ENCODE measurements around the gene RNU6-1.

Gene RNU6-1

DNA sequence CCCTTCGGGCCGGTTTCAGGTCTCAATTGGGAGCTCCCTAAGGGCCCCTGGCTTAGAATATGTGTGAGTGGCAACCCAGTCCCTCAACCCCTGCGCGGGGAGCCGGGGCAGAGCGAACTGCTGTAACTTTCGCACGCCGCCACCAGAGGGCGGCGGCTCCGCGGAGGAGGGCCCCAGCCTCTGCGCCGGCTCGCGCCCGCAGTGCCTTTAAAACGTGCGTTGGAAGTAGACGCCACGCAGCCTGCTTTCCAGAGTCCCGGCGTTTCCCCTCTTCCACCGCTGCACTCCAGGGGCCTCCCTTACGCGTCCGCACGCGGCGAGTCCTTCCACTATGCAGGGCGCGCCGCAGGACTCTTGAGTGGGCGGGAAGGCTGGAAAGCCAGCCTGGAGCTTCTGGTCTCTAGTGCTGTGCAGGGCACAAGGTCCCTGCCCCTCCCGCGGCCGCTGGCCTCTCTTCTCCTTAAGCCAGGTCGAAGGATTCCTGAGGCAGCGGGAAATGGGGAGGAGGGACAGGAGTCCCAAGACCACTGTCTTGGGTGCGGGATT, 23.7 kb upstream of the RNU6-1 start:
- DNase-seq (ENCODE audit: extremely low read depth, insufficient read length), result peak; percentile 88
- Histone ChIP-seq H3K4me3 (replicated peaks; ENCODE audit: low read depth, low read length) (peak overlapping the region; percentile 63), H3K36me3 (ENCODE audit: control insufficient read depth, insufficient read depth, low read length) (no peaks in the 10 kb centered on the region), H3K27me3 (replicated peaks; ENCODE audit: control insufficient read depth, insufficient read depth, low read length) (no peaks in the 10 kb centered on the region)
- TF ChIP-seq, protein P1, sequence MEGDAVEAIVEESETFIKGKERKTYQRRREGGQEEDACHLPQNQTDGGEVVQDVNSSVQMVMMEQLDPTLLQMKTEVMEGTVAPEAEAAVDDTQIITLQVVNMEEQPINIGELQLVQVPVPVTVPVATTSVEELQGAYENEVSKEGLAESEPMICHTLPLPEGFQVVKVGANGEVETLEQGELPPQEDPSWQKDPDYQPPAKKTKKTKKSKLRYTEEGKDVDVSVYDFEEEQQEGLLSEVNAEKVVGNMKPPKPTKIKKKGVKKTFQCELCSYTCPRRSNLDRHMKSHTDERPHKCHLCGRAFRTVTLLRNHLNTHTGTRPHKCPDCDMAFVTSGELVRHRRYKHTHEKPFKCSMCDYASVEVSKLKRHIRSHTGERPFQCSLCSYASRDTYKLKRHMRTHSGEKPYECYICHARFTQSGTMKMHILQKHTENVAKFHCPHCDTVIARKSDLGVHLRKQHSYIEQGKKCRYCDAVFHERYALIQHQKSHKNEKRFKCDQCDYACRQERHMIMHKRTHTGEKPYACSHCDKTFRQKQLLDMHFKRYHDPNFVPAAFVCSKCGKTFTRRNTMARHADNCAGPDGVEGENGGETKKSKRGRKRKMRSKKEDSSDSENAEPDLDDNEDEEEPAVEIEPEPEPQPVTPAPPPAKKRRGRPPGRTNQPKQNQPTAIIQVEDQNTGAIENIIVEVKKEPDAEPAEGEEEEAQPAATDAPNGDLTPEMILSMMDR (IDR thresholded peaks at IDR 0.05; ENCODE audit: insufficient read depth, low read length, poor library complexity, severe bottlenecking), result peak; percentile 97

DNA sequence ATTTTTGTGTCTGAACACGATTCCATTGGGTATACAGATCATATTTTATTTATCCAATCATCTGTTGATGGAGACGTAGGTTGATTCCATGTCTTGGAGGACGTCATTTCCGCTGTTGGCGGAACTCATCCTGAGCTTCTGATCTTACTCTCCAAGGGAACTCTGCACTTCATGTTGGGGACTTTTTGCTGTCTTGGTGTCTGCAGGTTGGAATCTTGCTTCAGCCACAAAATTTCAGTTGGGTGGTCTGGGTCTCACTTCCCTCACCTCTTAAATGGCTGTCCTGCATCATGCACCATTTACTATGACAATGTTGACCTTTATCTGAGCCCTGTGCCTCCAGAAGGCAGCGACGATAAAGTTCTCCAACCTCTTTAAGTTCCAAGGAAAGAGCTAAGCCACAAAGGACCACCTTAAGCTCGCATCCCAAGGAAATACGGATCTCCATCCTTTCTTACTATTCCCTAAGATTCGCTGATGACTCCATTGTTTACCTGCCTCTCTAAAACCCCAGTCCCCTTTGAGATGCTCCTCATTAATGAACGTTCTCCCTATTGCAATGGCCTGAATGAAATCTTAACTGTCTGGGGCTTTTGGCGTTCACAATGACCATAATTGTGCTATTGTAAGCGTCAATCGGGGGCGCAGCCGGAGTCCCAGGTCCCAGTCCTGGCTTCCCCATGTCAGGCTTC, 23.1 kb upstream of the RNU6-1 start:
- TF ChIP-seq, protein P1 (IDR thresholded peaks at IDR 0.05; ENCODE audit: insufficient read depth, low read length, poor library complexity, severe bottlenecking), result no peak
- DNase-seq (ENCODE audit: extremely low read depth, insufficient read length), result peak; percentile 63
- peak overlapping the region; percentile 63 for H3K4me3 ChIP-seq (replicated peaks; ENCODE audit: low read depth, low read length)
- no peaks in the 10 kb centered on the region for H3K36me3 ChIP-seq (ENCODE audit: control insufficient read depth, insufficient read depth, low read length)
- no peaks in the 10 kb centered on the region for H3K27me3 ChIP-seq (replicated peaks; ENCODE audit: control insufficient read depth, insufficient read depth, low read length)

DNA sequence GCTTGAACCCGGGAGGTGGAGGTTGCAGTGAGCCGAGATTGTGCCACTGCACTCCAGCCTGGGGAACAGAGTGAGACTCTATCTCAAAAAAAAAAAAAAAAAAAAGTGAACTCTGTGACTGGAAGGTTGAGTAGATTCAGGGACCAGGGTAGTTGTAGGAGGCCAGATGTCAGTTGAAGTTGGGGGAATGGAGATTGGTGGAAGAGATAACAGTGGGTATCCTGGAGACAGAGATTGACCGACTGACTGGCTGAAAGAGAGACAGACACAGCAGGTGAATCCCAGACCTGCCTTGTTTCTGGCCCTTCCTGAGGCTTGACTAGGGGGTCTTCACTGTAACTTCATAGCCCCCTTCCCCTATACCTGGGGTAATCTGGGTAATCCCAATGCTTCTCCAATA, 22.1 kb upstream of the RNU6-1 start:
- Histone ChIP-seq H3K36me3 (ENCODE audit: control insufficient read depth, insufficient read depth, low read length) (no peaks in the 10 kb centered on the region), H3K4me3 (replicated peaks; ENCODE audit: low read depth, low read length) (no peak overlapping the region), H3K27me3 (replicated peaks; ENCODE audit: control insufficient read depth, insufficient read depth, low read length) (no peaks in the 10 kb centered on the region)
- DNase-seq (ENCODE audit: extremely low read depth, insufficient read length), result no peak
- TF ChIP-seq, protein P1 (IDR thresholded peaks at IDR 0.05; ENCODE audit: insufficient read depth, low read length, poor library complexity, severe bottlenecking), result no peak

DNA sequence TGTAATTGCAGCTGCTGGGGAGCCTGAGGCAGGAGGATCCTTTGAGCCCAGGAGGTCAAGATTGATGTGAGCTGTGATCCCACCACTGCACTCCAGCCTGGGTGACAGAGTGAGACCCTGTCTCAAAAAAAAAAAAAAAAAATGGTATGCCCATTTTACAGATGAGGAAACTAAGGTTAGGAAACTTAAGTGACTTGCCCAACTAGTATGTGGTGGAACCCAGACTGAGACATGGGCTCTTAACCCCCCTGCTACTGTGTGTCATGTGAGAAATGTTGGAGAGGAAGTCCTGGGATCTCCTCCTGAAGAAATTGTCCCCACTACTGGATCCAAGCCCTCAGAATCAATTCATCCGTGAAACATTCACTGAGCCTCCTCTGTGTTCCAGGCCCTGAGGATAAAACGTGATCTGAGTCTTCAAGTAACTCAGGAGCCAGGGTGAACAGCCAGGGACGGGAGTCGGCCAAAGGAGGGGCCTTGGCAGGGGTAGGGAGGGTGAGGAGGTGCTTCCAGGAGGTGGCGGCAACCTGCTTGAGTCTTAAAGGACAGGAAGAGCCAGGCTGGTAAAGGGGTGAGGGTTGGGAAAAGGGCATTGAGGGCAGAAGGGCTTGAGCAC, 19.6 kb upstream of the RNU6-1 start:
- no peak for DNase-seq (ENCODE audit: extremely low read depth, insufficient read length)
- TF ChIP-seq, protein P1 (IDR thresholded peaks at IDR 0.05; ENCODE audit: insufficient read depth, low read length, poor library complexity, severe bottlenecking), result no peak
- no peaks in the 10 kb centered on the region for H3K36me3 ChIP-seq (ENCODE audit: control insufficient read depth, insufficient read depth, low read length)
- H3K4me3 ChIP-seq (replicated peaks; ENCODE audit: low read depth, low read length), result no peak overlapping the region
- no peaks in the 10 kb centered on the region for H3K27me3 ChIP-seq (replicated peaks; ENCODE audit: control insufficient read depth, insufficient read depth, low read length)

DNA sequence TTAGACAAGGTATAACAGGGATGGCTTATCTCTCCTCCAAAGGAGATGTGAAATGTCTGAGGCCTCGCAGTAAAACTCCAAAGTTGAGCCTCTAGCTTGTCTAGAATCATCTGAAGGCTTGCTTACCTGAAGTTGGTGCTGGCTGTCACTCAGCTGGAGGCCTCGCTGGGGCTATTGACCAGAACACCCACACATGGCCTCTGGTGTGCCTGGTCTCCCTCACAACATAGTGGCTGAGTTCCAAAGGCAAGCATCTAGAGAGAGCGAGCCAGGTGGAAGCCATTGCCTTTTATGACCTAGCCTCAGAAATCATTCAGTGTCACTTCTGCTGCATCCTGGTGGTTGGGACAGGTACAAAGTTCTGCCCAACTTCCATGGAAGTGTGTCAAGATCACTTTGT, 17.4 kb upstream of the RNU6-1 start:
- no peak overlapping the region for H3K4me3 ChIP-seq (replicated peaks; ENCODE audit: low read depth, low read length)
- no peaks in the 10 kb centered on the region for H3K27me3 ChIP-seq (replicated peaks; ENCODE audit: control insufficient read depth, insufficient read depth, low read length)
- H3K36me3 ChIP-seq (ENCODE audit: control insufficient read depth, insufficient read depth, low read length), result no peaks in the 10 kb centered on the region
- DNase-seq (ENCODE audit: extremely low read depth, insufficient read length), result no peak
- TF ChIP-seq, protein P1 (IDR thresholded peaks at IDR 0.05; ENCODE audit: insufficient read depth, low read length, poor library complexity, severe bottlenecking), result no peak

Data from GM06990 (cell line).